Measurements from ENCODE around the gene LARP4B.

DNA sequence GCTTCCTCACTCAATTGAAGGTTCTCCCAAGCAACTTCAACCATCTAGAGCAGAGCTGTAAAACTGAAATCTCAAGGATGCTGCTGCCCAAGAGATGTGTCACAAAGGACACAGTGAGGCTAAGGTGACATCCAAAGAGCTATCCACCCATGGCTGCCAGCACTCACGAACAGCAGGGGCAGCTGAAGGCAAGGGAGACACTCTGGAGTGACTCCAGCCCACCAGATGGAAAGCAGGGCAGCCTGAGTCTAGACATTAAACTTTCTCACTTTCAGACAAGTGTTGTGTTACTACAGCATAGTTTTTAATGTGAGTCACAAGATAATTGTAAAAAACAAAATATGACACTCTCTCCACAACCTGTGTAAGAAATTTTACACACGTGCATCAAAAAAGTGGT, 113.5 kb downstream of the LARP4B start:
- TF ChIP-seq, protein P1, sequence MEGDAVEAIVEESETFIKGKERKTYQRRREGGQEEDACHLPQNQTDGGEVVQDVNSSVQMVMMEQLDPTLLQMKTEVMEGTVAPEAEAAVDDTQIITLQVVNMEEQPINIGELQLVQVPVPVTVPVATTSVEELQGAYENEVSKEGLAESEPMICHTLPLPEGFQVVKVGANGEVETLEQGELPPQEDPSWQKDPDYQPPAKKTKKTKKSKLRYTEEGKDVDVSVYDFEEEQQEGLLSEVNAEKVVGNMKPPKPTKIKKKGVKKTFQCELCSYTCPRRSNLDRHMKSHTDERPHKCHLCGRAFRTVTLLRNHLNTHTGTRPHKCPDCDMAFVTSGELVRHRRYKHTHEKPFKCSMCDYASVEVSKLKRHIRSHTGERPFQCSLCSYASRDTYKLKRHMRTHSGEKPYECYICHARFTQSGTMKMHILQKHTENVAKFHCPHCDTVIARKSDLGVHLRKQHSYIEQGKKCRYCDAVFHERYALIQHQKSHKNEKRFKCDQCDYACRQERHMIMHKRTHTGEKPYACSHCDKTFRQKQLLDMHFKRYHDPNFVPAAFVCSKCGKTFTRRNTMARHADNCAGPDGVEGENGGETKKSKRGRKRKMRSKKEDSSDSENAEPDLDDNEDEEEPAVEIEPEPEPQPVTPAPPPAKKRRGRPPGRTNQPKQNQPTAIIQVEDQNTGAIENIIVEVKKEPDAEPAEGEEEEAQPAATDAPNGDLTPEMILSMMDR (IDR thresholded peaks at IDR 0.05) = no peak
- TF ChIP-seq POLR2A (IDR thresholded peaks at IDR 0.05) = no peak

All from breast epithelium (tissue), 3 donors.